A549 (cell line): ENCODE measurements around the gene CTCFL. TPM values are rescaled to one million over a fixed set of nuclear protein-coding genes. Genes with fewer than 3 reads are reported as not detected.

ENCODE experiments used
- ATAC-seq, 2 experiments: fragments of 200-7000 bp in 1 of 2; fragments of >200 bp in 1 of 2; cut with Nextera tagmentation in 1 of 2; cut with Tn5 transposase in 1 of 2; 3 replicates each; pipeline versions ENCODE4 v1.8.0 to v1.9.1; 2018 to 2020; ENCODE audit warnings: mild to moderate bottlenecking in 1 of 2, moderate library complexity in 1 of 2
- CTCF ChIA-PET: fragments of 300-600 bp; sonication (Branson Sonifier 250); formaldehyde crosslinking; extraction: SDS; loops from one replicate; lab custom pipeline; 2021; ENCODE audit warnings: antibody characterized with exemption, inconsistent platforms; lab: Yijun Ruan, JAX
- POLR2A ChIA-PET: fragments of 350-600 bp; formaldehyde crosslinking; extraction: SDS; loops from one replicate; lab custom pipeline; 2021; ENCODE audit warnings: antibody characterized with exemption, inconsistent platforms; lab: Yijun Ruan, JAX
- DNase-seq, 2 experiments: peaks; one replicate each; pipeline versions ENCODE4 v3.0.0 to v3.0.0-alpha.2; 2011 to 2016; ENCODE audit warnings: low read depth in 1 of 2, low spot score in 1 of 2
- FAIRE-seq: peaks from 2 replicates; lab custom pipeline; 2011; peaks lifted over from hg19 to GRCh38; lab: Jason Lieb, UNC
- H3K27ac ChIP-seq, 2 experiments: fragments of >200 bp; sonication (Bioruptor Twin); formaldehyde crosslinking; 3 replicates each; pipeline ENCODE4 v1.5.1; 2016 to 2017
- H3K4me1 ChIP-seq: fragments of >200 bp; sonication (Bioruptor Twin); formaldehyde crosslinking; 3 replicates; pipeline ENCODE4 v1.6.1; 2016
- H3K4me2 ChIP-seq: fragments of >200 bp; sonication (Bioruptor Twin); formaldehyde crosslinking; 3 replicates; pipeline ENCODE4 v1.6.1; 2016
- H3K4me3 ChIP-seq: fragments of >200 bp; sonication (Bioruptor Twin); formaldehyde crosslinking; 3 replicates; pipeline ENCODE4 v1.5.1; 2016
- H3K9me3 ChIP-seq: fragments of >200 bp; sonication (Bioruptor Twin); formaldehyde crosslinking; 3 replicates; pipeline ENCODE4 v1.6.1; 2016
- BCL3 ChIP-seq: fragments of >200 bp; sonication (Bioruptor Twin); formaldehyde crosslinking; IDR thresholded peaks from 3 replicates; pipeline ENCODE4 v1.6.1; 2016
- BHLHE40 ChIP-seq: IDR thresholded peaks from 2 replicates; pipeline ENCODE4 v1.6.1; 2012; ENCODE audit warnings: low read depth, low read length, inconsistent platforms
- CBX2 ChIP-seq: fragments of 200-600 bp; sonication (generic); IDR thresholded peaks from 2 replicates; pipeline ENCODE4 v1.6.1; 2016; ENCODE audit warnings: low read depth, mild to moderate bottlenecking, borderline replicate concordance
- CBX8 ChIP-seq: fragments of 200-600 bp; sonication (generic); IDR thresholded peaks from 2 replicates; pipeline ENCODE4 v1.6.1; 2016
- CHD2 ChIP-seq: fragments of 150-350 bp; IDR thresholded peaks from 2 replicates; pipeline ENCODE4 v1.6.1; 2014; ENCODE audit warnings: low read length; ENCODE audit not compliant: partially characterized antibody
- EHF ChIP-seq: fragments of 250-450 bp; sonication (Bioruptor Pico); IDR thresholded peaks from 2 replicates; pipeline ENCODE4 v1.5.0; 2020; ENCODE audit warnings: mild to moderate bottlenecking
- EP300 ChIP-seq, 2 experiments: fragments of >200 bp; sonication (Bioruptor Twin); formaldehyde crosslinking; IDR thresholded peaks; 2 replicates in 1 of 2; 3 replicates in 1 of 2; pipeline ENCODE4 v1.6.1; 2016 to 2017
- ESRRA ChIP-seq: fragments of 150-350 bp; IDR thresholded peaks from 2 replicates; pipeline ENCODE4 v1.6.1; 2014; ENCODE audit warnings: mild to moderate bottlenecking, low read length, borderline replicate concordance
- FOSL2 ChIP-seq, 2 experiments: fragments of 450-650 bp in 1 of 2; fragments of >200 bp in 1 of 2; sonication (Bioruptor Twin) in 1 of 2; formaldehyde crosslinking; IDR thresholded peaks; 2 replicates each; pipeline versions ENCODE4 v1.5.0 to v1.6.1; 2016 to 2020; ENCODE audit warnings: mild to moderate bottlenecking in 1 of 2, moderate library complexity in 1 of 2
- HDAC2 ChIP-seq: fragments of 200-600 bp; sonication (generic); IDR thresholded peaks from 2 replicates; pipeline ENCODE4 v1.6.1; 2016
- HOXA7 ChIP-seq: fragments of 250-450 bp; sonication (Bioruptor Pico); IDR thresholded peaks from 2 replicates; pipeline ENCODE4 v1.5.0; 2020; ENCODE audit warnings: mild to moderate bottlenecking, moderate library complexity
- KDM5A ChIP-seq: fragments of 200-600 bp; sonication (generic); IDR thresholded peaks from 2 replicates; pipeline ENCODE4 v1.6.1; 2016; ENCODE audit warnings: antibody characterized with exemption, mild to moderate bottlenecking
- MAFK ChIP-seq: fragments of 450-650 bp; IDR thresholded peaks from 2 replicates; pipeline ENCODE4 v1.6.1; 2014; ENCODE audit not compliant: partially characterized antibody
- MYC ChIP-seq: IDR thresholded peaks from 2 replicates; pipeline ENCODE4 v1.6.1; 2012; ENCODE audit warnings: mild to moderate bottlenecking, inconsistent platforms, low read length, improper control_type of control experiment, borderline replicate concordance
- NPAS2 ChIP-seq: fragments of 250-450 bp; sonication (Bioruptor Pico); IDR thresholded peaks from 2 replicates; pipeline ENCODE4 v1.8.0; 2022; ENCODE audit warnings: mild to moderate bottlenecking, moderate library complexity, borderline replicate concordance
- PHF8 ChIP-seq: fragments of 200-600 bp; sonication (generic); IDR thresholded peaks from 2 replicates; pipeline ENCODE4 v1.6.1; 2016; ENCODE audit warnings: low read depth, mild to moderate bottlenecking, antibody characterized with exemption, moderate library complexity, borderline replicate concordance
- POLR2A ChIP-seq: IDR thresholded peaks from 2 replicates; pipeline ENCODE4 v1.6.1; 2012; ENCODE audit warnings: mild to moderate bottlenecking, low read length
- RARB ChIP-seq: fragments of 250-450 bp; sonication (Bioruptor Pico); IDR thresholded peaks from 2 replicates; pipeline ENCODE4 v1.8.0; 2021; ENCODE audit warnings: mild to moderate bottlenecking, moderate library complexity
- RFX5 ChIP-seq: fragments of 450-650 bp; IDR thresholded peaks from 2 replicates; pipeline ENCODE4 v1.7.1; 2014; ENCODE audit warnings: antibody characterized with exemption, mild to moderate bottlenecking, moderate library complexity
- RNF2 ChIP-seq: fragments of 200-600 bp; sonication (generic); IDR thresholded peaks from 2 replicates; pipeline ENCODE4 v1.6.1; 2016; ENCODE audit warnings: low read depth, mild to moderate bottlenecking, antibody characterized with exemption, moderate library complexity, borderline replicate concordance
- SREBF2 ChIP-seq: fragments of 450-650 bp; IDR thresholded peaks from 2 replicates; pipeline ENCODE4 v1.6.1; 2014; ENCODE audit warnings: mild to moderate bottlenecking, moderate library complexity
- TP53 ChIP-seq: fragments of 250-450 bp; sonication (Bioruptor Pico); IDR thresholded peaks from 2 replicates; pipeline ENCODE4 v1.5.0; 2021; ENCODE audit warnings: mild to moderate bottlenecking, moderate library complexity
- USF2 ChIP-seq: fragments of 450-650 bp; IDR thresholded peaks from 2 replicates; pipeline ENCODE4 v1.6.1; 2014; ENCODE audit warnings: antibody characterized with exemption
- ZC3H11A ChIP-seq: fragments of 450-650 bp; IDR thresholded peaks from 2 replicates; pipeline ENCODE4 v1.6.1; 2014; ENCODE audit warnings: antibody characterized with exemption, mild to moderate bottlenecking
- ZFP36 ChIP-seq: fragments of 450-650 bp; IDR thresholded peaks from 2 replicates; pipeline ENCODE4 v1.6.1; 2014; ENCODE audit warnings: borderline replicate concordance; ENCODE audit not compliant: partially characterized antibody
- WGBS: methylation state at CpG from one replicate; pipeline ENCODE4 v1.1.6; 2017; ENCODE audit errors: missing lambda C conversion rate; 5-methylcytosine and 5-hydroxymethylcytosine counted together
- polyA plus RNA-seq, 4 experiments: library from polyadenylated mRNA; depleted of rRNA in 3 of 4; stranded (reverse); fragments of >200 nt; fragmentation: RNase III in 1 of 4; extraction: RNeasy Plus Mini Kit Qiagen cat#74134 plus additional on column Dnase treatment in 1 of 4; gene quantifications; 2 replicates in 3 of 4; 3 replicates in 1 of 4; pipeline ENCODE4 v1.2.3, GENCODE V29; 2011 to 2017

The CTCFL gene
- polyA plus RNA-seq, 2 of the 4 experiments (the other 2 are of a cell fraction) = 0.03 TPM

GRCh38 chr20:57496592-57496991 lies 28.3 kb downstream of the CTCFL start:
- 28% methylated on average over 4 of the region's 4 CpGs for WGBS
- Histone ChIP-seq H3K4me3 (no peak overlapping the region), H3K4me2 (no peak overlapping the region), H3K9me3 (no peaks in the 10 kb centered on the region), H3K27ac (no peak overlapping the region), H3K4me1 (no peaks in the 10 kb centered on the region)
- no peak for FAIRE-seq
- CTCF ChIA-PET = interaction anchor here (1.1 to 6.3 kb wide), 11 partner anchors 14 to 149 kb away, joined by 3 to 97 read pairs (median 5); no protein-coding TSS in a partner anchor
- TF ChIP-seq TP53 (CRISPR knock-in tag) (no peak), HOXA7 (CRISPR knock-in tag) (no peak), FOSL2 (IDR thresholded peaks at IDR 0.05) (no peak), FOSL2 (CRISPR knock-in tag; IDR thresholded peaks at IDR 0.05) (no peak), ZC3H11A (no peak), SREBF2 (no peak), NPAS2 (CRISPR knock-in tag) (no peak), ESRRA (no peak), MYC (no peak)
- no peak for DNase-seq
- ATAC-seq = no peak
- POLR2A ChIA-PET = no interaction called here

- TF ChIP-seq RARB (CRISPR knock-in tag) (no peak), RNF2 (no peak), CBX8 (no peak), BCL3 (no peak), KDM5A (no peak), BHLHE40 (no peak), RFX5 (no peak), PHF8 (no peak), EP300 (IDR thresholded peaks at IDR 0.05) (no peak), CHD2 (no peak), EHF (CRISPR knock-in tag) (no peak), POLR2A (no peak), FOSL2 (IDR thresholded peaks at IDR 0.05) (no peak), FOSL2 (CRISPR knock-in tag; IDR thresholded peaks at IDR 0.05) (no peak), MYC (no peak), CBX2 (no peak), MAFK (no peak), USF2 (no peak), HDAC2 (no peak), ZFP36 (no peak)
- TF ChIP-seq, all 56 proteins: peak for 0
- Histone ChIP-seq H3K9me3 (no peaks in the 10 kb centered on the region), H3K4me3 (no peak overlapping the region), H3K4me1 (no peaks in the 10 kb centered on the region), H3K27ac (no peak overlapping the region), H3K4me2 (no peak overlapping the region)
- ChIA-PET CTCF (interaction anchor here (0.6 to 6.3 kb wide), 33 partner anchors 9 to 738 kb away, joined by 3 to 97 read pairs (median 4); no protein-coding TSS in a partner anchor), POLR2A (no interaction called here)
- ATAC-seq = no peak
- 50% methylated on average over 11 of the region's 11 CpGs for WGBS
- no peak for FAIRE-seq
- DNase-seq = no peak
Measured at GRCh38 chr20:57495978-57496377, 29.0 kb downstream of the CTCFL start.
